ENCODE results near the gene FHIT.

Gene FHIT

GRCh38 chr3:60983906-60984305 is 267.3 kb downstream of the FHIT start:
- H3K27me3 ChIP-seq, result no peaks in the 10 kb centered on the region
- H3K27ac ChIP-seq, result no peak overlapping the region
- H3K36me3 ChIP-seq, result no peaks in the 10 kb centered on the region
- H3K4me1 ChIP-seq (ENCODE audit: control insufficient read depth in 1 of 2, insufficient read depth in 1 of 2, low read depth in 1 of 2, low read length in 1 of 2), result peaks cover 22 to 23% of the 10 kb centered on the region in 2 experiments
- TF ChIP-seq, protein P1, sequence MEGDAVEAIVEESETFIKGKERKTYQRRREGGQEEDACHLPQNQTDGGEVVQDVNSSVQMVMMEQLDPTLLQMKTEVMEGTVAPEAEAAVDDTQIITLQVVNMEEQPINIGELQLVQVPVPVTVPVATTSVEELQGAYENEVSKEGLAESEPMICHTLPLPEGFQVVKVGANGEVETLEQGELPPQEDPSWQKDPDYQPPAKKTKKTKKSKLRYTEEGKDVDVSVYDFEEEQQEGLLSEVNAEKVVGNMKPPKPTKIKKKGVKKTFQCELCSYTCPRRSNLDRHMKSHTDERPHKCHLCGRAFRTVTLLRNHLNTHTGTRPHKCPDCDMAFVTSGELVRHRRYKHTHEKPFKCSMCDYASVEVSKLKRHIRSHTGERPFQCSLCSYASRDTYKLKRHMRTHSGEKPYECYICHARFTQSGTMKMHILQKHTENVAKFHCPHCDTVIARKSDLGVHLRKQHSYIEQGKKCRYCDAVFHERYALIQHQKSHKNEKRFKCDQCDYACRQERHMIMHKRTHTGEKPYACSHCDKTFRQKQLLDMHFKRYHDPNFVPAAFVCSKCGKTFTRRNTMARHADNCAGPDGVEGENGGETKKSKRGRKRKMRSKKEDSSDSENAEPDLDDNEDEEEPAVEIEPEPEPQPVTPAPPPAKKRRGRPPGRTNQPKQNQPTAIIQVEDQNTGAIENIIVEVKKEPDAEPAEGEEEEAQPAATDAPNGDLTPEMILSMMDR (IDR thresholded peaks at IDR 0.05), result no peak
- H3K4me3 ChIP-seq (ENCODE audit: low read depth in 1 of 2, low read length in 1 of 2), result no peak overlapping the region
- H3K9me3 ChIP-seq, result no peaks in the 10 kb centered on the region

DNA sequence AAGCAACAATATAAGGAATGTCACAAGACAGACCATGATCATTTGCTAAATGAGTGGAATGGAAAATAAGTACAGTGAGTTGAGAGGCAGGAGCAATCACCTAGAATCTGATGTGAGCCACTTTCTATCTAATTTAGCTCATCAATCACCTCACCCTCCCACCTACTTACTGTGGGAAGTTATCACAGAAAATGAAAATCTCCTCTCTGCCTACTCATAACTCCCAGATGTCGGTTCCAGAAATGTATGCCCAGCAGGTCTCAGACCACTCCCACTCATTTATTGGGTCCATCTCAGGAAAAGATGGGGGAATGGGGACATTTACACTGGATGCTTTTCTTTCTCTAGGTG is 270.9 kb downstream of the FHIT start:
- H3K27me3 ChIP-seq, result no peaks in the 10 kb centered on the region
- peaks cover 22 to 28% of the 10 kb centered on the region in 2 experiments for H3K4me1 ChIP-seq (ENCODE audit: control insufficient read depth in 1 of 2, insufficient read depth in 1 of 2, low read depth in 1 of 2, low read length in 1 of 2)
- H3K36me3 ChIP-seq, result no peaks in the 10 kb centered on the region
- peak overlapping the region; percentile 30 for H3K27ac ChIP-seq
- H3K4me3 ChIP-seq (ENCODE audit: low read depth in 1 of 2, low read length in 1 of 2), result no peak overlapping the region
- H3K9me3 ChIP-seq, result no peaks in the 10 kb centered on the region
- TF ChIP-seq, protein P1 (IDR thresholded peaks at IDR 0.05), result no peak

DNA sequence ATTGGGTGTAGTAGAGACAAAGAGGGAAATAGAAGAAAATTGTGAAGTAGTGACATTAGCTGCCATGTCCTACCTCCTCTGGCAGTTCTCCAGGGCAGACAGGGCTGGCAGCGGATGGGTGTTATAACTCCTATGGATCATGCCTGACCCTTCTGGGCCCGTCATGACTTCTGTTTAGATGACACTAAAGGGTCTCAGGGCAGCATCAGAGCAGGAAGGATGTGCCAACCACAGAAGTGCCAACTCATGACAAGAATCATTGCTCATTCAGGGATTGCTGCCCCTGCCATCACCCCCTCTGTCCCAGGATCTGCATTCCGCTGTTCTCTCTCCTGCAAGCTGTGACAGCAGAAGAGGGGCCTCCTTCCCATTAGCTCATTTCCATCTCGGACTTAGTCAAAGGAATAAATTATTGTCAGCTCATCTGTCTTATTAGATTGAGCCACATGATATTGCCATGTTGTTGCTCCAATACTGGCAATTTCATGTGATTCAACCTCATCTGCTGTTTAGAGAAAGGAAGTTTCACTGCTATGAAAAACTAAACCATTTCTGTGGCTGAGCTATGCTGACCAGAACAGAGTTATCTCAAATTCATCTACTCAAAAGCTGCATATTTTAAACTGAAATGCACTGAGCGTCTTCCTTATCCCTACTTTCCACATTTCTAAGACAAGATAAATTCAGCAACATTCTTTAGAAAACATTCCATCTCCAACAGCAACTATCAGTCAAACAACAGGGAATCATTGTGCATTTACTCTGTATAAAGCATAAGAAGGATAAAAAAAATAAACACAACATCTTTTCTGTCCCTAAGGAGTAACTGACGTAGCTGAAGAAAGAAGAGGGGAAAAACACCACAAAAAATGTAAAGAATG is 271.6 kb downstream of the FHIT start:
- H3K4me3 ChIP-seq (ENCODE audit: low read depth in 1 of 2, low read length in 1 of 2), result no peak overlapping the region
- peak overlapping the region; percentile 30 for H3K27ac ChIP-seq
- no peaks in the 10 kb centered on the region for H3K36me3 ChIP-seq
- TF ChIP-seq, protein P1 (IDR thresholded peaks at IDR 0.05), result no peak
- H3K27me3 ChIP-seq, result no peaks in the 10 kb centered on the region
- peaks cover 22 to 28% of the 10 kb centered on the region in 2 experiments for H3K4me1 ChIP-seq (ENCODE audit: control insufficient read depth in 1 of 2, insufficient read depth in 1 of 2, low read depth in 1 of 2, low read length in 1 of 2)
- no peaks in the 10 kb centered on the region for H3K9me3 ChIP-seq

DNA sequence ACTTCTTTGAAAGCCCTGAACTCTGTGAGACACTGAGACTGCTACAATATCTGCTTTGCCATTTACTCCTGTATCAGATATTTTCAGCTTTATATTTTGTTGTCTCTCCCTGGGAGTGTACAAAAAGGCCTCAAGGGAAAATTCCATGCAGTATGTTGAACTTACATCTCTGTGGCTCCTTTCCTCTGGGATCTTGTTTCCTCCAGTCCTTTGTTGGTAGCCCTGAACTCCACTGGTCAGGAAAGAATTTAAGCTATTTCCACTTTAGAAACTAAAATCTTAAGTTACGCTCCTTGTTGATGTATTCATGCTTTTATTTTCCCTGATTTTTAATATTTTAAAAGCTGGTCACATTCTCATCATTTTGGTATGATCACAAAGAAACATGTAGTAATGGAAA is 277.9 kb downstream of the FHIT start:
- no peaks in the 10 kb centered on the region for H3K27me3 ChIP-seq
- H3K4me1 ChIP-seq (ENCODE audit: control insufficient read depth in 1 of 2, insufficient read depth in 1 of 2, low read depth in 1 of 2, low read length in 1 of 2), result no peaks in the 10 kb centered on the region
- no peak overlapping the region for H3K4me3 ChIP-seq (ENCODE audit: low read depth in 1 of 2, low read length in 1 of 2)
- no peaks in the 10 kb centered on the region for H3K9me3 ChIP-seq
- no peak overlapping the region for H3K27ac ChIP-seq
- TF ChIP-seq, protein P1 (IDR thresholded peaks at IDR 0.05), result no peak
- H3K36me3 ChIP-seq, result no peaks in the 10 kb centered on the region

DNA sequence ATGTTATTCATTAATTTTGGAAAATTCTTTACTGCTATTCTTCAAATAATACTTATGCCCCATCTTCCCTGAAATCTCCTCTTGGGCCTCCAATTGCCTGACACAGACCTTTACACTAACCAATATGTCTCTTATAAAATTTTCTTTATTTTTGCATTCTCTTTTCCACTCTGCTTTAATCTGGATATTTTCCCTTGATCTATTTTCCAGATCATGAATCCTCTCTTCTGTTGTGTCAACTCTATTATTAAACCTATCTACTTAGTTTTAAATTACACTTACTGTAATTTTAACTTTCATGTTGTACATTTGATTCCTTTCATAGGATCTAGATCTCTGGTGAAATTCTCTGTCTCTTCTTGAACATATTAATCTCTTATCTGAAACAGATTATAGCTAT is 278.7 kb downstream of the FHIT start:
- Histone ChIP-seq H3K36me3 (no peaks in the 10 kb centered on the region), H3K4me3 (ENCODE audit: low read depth in 1 of 2, low read length in 1 of 2) (no peak overlapping the region), H3K9me3 (no peaks in the 10 kb centered on the region), H3K4me1 (ENCODE audit: control insufficient read depth in 1 of 2, insufficient read depth in 1 of 2, low read depth in 1 of 2, low read length in 1 of 2) (no peaks in the 10 kb centered on the region), H3K27me3 (no peaks in the 10 kb centered on the region), H3K27ac (no peak overlapping the region)
- TF ChIP-seq, protein P1 (IDR thresholded peaks at IDR 0.05), result no peak

Measured in neutrophil (primary cell).